NCI-H446 treated with DMSO at 0.1 percent for 48 hours (cell line): ENCODE measurements around the gene CHD6.

ENCODE experiments used
- DNase-seq: peaks from one replicate; lab custom pipeline; 2025; lab: John Stamatoyannopoulos, UW

CHD6 gene

GRCh38 chr20:41425180-41425884 lies 192.8 kb downstream of the CHD6 start:
- DNase-seq = no peak

- no peak for DNase-seq
Observed at GRCh38 chr20:41424546-41424945, 193.6 kb downstream of the CHD6 start.

GRCh38 chr20:41424011-41424410 lies 194.2 kb downstream of the CHD6 start:
- DNase-seq = no peak

GRCh38 chr20:41422953-41423352 lies 195.2 kb downstream of the CHD6 start:
- no peak for DNase-seq

- DNase-seq = no peak
Observed at GRCh38 chr20:41418739-41419293, 199.4 kb downstream of the CHD6 start.

GRCh38 chr20:41418031-41418430 lies 200.1 kb downstream of the CHD6 start:
- DNase-seq = no peak

- DNase-seq = no peak
Observed at GRCh38 chr20:41415191-41415590, 203.0 kb downstream of the CHD6 start.

GRCh38 chr20:41413169-41413568 lies 205.0 kb downstream of the CHD6 start:
- no peak for DNase-seq

GRCh38 chr20:41412324-41413120 lies 205.7 kb downstream of the CHD6 start:
- DNase-seq = no peak

GRCh38 chr20:41411391-41411847 lies 206.8 kb downstream of the CHD6 start:
- DNase-seq = no peak

- DNase-seq = peak; percentile 70
Observed at GRCh38 chr20:41408986-41409385, 209.2 kb downstream of the CHD6 start.

GRCh38 chr20:41408156-41408794 lies 209.9 kb downstream of the CHD6 start:
- DNase-seq = no peak

- DNase-seq = no peak
Observed at GRCh38 chr20:41407607-41408006, 210.6 kb downstream of the CHD6 start.

- DNase-seq = no peak
Observed at GRCh38 chr20:41406896-41407444, 211.2 kb downstream of the CHD6 start.

- no peak for DNase-seq
Observed at GRCh38 chr20:41406353-41406752, 211.8 kb downstream of the CHD6 start.

GRCh38 chr20:41405436-41405835 lies 212.7 kb downstream of the CHD6 start:
- DNase-seq = no peak

- no peak for DNase-seq
Observed at GRCh38 chr20:41403604-41404003, 214.6 kb downstream of the CHD6 start.

GRCh38 chr20:41398408-41398807 lies 219.8 kb downstream of the CHD6 start:
- no peak for DNase-seq

GRCh38 chr20:41395667-41396664 lies 222.2 kb downstream of the CHD6 start:
- DNase-seq = no peak

- DNase-seq = no peak
Observed at GRCh38 chr20:41394931-41395666, 223.1 kb downstream of the CHD6 start.
